HG03135 (cell line): ENCODE measurements around the gene RFX8.
"Not testable (repeated sequence)": the region's sequence is repeated elsewhere in the genome, so short reads cannot be mapped to it uniquely, and the experiment has no call there.

Experiments used
- ATAC-seq: cut with Tn5 transposase; IDR thresholded peaks from one replicate; pipeline ENCODE4 v1.9.1; 2021; ENCODE audit warnings: mild to moderate bottlenecking, moderate library complexity; ENCODE audit not compliant: unreplicated experiment

Gene RFX8

DNA sequence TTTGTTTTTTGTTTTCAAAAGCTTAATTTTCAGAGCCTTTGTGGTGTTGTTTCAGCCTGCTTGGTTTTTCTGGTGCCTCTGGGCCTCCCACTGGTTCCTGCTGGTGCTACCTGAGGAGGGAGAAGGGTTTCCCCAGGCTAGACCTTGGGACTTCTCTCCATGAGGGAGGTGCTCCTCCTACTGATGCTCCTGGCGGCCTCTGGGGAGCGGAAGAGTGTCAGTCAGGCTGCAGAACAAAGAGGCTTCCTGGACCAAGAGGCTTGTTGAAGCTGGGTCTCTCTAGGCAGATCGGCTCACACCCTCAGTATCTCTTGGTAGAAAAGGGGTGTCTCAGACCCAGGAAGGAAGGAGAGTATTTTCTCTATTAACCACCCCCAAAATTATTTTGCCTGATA, 32.2 kb downstream of the RFX8 start:
- ATAC-seq = no peak

DNA sequence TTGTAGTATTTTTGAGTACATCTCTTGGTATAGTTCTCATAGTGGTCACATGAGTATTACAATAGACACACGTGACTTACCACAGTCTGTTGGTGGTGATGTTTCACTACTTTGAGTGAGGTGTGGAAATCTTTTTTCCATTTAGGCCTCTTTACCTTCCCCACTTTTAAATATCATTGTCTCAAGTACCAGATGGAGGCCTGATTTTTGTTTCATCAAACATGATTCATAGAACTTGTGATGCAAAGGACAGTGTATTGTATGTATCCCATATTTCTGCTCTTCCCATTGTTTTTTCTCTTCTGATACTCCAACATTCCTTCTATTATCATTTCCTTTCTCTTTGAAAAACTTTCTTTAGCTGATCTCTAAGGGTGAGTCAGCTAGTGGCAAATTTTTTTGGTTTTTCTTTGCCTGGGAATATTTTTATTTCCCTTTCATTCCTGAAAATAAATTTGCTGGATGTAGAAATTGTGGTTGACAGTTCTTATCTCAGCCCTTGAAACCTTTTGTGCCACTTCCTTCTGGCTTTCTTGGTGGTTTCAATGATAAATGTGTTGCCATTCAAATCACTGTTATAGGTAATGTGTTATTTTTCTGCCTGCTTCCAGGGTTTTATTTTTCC, 32.8 kb downstream of the RFX8 start:
- no peak for ATAC-seq

DNA sequence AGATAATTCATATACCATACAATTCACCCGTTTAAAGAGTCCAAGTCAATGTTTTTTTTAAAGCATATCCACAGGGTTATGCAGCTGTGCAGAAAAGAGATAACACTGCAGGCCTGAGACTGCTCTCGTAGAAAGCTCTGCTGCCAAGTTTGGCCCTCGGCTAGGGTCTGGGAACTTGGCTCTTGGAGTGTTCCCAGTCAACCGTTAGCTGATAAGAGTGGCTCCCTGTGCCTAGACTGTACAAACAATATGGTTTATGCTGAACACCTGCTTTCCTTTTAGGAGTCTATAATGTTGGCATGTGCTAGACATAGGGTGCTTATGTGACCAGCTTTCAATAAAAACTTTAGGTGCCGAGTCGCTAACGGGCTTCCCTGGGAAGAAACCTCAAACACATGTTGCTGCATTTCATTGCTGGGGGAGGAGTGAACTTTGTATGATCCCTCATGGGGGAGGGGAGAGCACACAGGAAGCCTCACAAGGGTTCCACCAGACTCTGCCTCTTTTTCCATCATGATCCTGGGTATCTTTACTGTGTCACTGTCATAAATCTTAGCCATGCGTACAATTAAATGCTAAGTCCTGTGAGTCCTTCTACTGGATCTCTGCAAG, 34.7 kb downstream of the RFX8 start:
- ATAC-seq = no peak

DNA sequence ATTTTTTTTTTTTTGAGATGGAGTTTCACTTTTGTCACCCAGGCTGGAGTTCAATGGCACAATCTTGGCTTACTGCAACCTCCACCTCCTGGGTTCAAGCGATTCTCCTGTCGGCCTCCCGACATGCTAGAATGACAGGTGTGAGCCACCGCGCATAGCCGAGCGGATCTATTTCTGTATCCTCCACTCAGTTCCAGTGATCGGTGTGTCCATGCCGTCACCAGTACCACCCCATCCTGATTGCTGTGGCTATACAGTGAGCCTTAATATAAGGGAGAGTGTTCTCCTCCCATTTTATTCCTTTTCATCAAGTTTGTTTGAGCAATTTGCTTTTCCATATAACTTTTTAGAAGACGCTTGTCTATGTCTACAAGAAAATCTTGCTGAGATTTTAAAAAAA, 35.2 kb downstream of the RFX8 start:
- ATAC-seq = no peak

DNA sequence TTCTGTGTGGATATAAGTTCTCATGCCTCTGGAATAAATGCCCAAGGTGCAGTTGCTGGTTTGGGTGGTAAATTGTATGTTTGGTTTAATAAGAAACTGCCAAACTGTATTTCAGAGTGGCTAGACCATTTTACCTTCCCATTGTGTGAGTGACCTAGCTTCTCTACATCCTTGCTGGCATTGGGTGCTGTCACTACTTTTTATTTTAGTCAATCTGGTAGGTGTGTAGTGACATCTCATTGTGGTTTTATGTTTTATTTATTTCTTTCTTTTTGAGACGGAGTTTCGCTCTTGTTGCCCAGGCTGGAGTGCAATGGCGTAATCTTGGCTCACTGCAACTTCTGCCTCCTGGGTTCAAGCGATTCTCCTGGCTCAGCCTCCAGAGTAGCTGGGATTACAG, 36.4 kb downstream of the RFX8 start:
- not testable (repeated sequence) for ATAC-seq

DNA sequence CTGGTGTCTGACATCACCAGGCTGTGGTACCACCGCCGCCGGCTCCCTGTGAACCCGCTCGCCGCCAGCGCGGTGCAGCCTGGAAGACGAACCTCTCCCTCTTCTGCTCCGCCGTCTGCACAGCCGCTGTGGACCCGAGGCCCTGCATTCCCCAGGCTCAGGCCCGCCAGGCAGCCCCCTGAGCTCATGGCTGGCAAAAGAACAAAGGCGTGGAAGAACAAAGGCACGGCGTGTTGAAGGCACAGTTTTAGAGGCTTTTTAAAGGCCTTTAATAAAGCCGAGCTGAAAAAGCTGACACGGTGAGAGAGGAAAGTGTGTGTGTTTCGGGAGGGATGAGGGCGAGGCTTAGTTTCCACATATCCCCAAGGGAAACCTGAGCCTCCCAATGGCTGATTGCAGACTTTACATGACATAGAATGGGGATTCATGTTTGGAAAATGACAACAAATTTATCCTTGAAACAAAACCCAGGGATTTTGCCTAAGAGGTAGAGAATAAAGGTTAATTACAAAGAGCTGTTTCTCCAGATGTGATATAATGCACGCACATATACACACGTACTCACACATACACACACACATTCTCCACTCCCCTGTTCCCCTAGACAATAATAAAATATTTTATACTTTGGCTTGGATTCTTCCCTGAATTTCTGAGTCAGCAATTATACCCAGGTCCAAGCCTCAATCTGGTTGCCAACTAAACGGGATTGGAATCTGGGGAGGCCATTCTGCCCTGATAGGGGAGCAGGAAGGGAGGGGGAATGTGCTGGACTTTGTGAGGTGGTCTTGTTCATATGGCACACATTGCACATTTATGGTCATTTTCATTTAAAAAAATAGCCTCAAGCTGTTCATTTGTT, 39.7 kb downstream of the RFX8 start:
- ATAC-seq = no peak

DNA sequence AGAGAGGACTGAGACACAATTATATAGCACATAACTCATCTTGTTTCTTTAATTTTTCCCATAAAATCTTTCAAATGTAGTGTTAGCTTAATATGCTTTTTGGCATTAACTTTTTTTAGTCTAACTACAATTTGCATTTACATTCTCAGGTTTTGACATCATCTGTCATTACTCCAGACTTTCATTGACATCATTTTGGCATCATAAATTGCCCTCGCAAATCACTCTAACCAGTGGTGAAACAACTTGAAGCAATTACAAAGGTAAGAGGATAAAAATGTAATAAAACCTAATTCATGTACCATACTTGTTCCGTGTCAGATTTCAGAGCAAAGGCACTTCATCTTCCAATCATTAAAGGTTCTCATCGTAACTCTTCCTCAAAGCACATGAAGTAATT, 41.4 kb downstream of the RFX8 start:
- ATAC-seq = no peak

DNA sequence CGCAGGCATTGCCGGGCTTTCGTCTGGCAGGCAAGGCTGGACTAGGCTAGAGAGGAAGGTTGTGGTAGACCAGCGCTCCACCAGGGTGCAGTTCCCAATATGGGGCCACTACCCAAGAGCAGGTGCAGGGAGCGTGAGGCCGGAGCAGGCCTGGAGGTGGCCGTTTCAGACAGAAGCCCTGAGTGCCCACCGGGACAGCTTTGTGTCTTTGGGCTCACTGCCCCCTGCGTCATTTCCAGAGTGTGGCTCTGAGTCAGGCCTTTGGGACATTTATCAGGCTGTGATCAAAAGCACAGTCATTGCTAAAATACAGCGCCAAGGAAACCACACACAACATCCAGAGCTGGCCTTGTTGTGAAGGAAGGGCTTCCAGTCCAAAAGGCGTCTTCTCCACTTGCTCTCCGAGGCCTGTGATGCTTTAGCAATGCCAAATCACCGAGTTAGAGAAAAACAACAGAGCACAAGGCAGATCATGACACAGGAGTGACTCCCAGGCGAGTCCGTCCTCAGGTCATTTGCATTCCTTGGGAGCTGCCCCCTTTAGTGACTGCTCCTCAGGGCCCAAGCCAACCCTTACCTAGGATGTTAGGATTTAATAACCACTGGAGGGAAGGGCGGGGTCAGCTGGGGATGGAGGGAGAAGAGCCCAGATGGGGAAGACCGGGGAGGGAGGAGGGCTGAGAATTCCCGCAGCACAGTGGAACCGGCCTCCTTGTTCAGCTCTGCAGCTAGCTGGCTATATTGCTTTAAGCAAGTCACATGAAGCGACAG, 42.3 kb downstream of the RFX8 start:
- ATAC-seq = no peak

DNA sequence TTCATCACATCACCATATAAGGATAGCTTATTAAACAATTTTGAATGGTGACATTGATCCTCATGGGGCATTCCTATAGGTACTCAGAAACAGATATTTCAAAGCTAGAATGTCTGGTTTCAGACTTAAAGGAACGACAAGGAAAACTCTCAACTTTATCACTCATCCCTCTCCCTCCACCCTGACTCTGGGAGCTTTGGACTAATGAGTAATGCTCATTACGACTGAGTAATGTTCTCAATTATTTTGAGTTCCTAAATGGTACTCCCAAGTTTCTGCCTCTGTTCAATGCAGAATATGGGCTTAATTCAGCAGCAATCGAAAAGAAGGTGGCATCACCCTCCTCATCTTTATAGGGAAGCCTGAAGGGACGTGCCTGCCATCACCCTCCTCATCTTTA, 43.4 kb downstream of the RFX8 start:
- no peak for ATAC-seq

DNA sequence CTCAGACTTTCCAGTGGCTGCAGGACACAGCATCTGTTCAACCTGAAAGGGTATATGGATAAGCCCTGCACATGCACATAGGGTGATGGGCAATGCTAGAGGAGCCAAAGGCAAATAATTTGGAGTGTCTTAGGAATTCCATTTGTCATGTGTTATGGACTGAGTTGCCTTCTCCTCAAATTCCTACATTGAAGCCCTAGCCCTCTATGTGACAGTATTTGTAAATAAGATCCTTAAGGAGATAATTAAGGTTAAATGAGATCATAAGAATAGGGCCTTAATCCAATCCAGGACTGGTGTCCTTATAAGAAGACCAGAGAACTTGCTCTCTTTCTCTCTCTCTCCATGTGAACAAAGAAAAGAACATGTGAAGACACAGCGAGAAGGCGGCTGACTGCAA, 44.8 kb downstream of the RFX8 start:
- ATAC-seq = no peak

DNA sequence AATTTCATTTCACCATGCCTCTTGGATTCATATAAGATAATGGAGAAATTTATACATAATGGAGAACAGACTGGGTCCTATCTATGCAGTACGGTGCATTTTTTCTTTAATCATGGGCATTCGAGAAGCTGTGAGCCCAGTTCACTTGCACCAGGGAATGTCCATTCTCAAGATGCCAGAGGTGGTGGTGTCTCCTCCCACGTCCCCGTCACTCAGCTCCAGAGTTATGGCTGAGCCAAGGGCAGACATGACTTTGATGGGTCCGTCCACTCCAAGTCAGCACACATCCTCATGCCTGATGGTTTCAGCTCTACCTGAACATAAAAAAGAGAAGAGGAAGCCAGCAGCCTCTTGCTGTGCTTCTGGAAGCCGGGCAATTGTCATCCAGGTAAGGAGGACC, 45.5 kb downstream of the RFX8 start:
- no peak for ATAC-seq

DNA sequence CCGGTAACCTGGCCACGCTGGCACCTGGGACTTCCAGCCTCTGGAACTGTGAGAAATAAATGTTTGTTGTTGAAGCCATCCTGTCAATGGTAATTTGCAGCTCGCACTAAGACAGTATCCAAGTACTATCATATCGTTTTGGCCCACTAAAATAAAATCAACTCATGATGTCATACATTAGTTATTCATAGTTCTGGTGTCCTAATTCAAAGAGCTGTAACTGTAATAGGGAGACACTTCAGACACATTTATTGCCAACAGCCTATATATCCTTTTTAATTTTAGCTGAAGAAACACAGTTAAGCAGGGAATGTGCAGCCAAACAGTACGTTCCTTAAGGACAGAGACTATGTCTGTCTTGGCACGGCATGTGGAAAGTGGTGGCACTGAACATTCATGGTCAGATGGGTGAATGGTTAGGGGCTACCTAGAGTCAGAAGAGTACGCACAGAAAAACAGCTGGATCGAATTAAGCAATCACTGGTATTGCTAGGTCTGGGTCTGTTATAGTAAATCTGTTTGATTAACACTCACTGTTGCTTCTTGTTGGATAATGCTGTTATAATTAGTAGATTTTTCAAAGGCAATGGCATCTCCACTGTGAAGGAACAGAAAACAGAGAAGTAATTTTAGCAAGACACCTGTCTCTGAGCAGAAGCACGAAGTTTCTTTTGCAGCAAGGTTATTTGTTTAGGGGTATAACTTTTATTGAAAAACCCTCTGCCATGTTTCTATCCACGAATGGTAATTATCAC, 46.3 kb downstream of the RFX8 start:
- no peak for ATAC-seq

DNA sequence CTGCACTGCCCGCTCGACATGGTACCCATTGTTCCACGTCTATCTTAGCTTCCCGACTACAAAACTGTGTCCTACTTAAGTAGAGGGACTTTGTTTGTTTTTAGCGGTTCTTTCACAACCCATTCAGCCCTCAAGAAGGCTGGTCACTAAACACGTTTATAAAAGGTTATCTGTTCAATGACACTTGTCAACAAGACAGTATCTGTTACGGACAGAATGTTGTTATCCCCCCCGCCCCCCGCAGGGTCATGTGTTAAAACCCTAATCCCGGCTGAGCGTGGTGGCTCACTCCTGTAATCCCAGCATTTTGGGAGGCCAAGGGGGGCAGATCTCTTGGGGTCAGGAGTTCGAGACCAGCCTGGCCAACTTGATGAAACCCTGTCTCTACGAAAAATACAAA, 47.2 kb downstream of the RFX8 start:
- no peak for ATAC-seq

DNA sequence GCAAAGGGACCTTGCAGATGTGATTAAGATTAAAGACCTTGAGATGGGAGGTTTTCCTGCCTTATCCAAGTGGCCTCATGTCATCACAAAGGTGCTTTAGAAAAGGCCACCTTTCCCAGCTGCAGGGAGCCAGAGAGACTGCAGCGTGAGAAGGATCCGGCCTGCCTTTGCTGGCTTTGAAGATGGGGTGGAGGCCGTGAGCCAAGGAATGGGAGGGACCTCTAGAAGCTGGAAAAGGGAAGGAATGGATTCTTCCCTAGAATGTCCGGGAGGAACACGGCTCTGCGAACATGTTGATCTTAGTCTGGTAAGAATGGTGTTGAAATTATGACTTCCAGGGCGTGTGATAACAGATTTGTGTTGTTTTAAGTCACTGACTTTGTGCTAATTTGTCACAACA, 47.7 kb downstream of the RFX8 start:
- no peak for ATAC-seq

DNA sequence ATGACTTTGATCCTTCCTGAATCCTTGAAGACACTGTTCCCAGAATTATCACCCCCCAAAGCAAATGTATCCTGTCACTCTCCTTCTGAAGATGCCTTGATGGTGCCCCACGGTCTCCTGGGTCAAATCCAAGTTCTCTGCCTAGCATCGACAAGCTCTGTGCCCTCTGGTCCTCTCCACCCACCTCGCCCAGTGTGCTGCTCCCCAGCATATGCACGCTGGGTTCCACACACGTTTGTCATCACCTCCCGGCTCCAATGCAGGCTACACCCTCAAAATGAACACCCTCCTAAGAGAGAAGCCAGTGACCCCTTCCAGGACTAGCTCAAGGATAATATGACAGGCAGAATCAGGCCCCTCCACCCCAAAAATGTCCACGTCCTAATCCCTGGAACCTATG, 48.1 kb downstream of the RFX8 start:
- ATAC-seq = no peak

DNA sequence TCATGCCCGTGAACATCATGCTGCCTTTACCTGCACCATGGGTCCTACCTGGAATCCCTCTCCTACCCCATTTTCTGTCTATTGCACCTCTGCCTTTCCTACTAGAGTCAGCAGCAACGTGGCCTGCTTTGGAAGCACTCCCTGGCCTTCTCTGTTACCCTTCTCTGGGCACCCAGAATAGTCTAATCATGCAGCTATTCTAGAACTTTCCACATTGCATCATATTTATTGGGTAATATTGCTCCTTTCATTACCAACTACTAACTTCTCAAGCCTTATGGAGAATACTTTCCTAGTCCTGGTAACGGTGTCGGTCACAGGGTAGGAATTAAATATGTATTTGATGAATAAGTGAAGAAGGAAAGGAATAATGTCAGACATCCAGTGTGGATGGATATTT, 54.3 kb downstream of the RFX8 start:
- ATAC-seq = no peak

DNA sequence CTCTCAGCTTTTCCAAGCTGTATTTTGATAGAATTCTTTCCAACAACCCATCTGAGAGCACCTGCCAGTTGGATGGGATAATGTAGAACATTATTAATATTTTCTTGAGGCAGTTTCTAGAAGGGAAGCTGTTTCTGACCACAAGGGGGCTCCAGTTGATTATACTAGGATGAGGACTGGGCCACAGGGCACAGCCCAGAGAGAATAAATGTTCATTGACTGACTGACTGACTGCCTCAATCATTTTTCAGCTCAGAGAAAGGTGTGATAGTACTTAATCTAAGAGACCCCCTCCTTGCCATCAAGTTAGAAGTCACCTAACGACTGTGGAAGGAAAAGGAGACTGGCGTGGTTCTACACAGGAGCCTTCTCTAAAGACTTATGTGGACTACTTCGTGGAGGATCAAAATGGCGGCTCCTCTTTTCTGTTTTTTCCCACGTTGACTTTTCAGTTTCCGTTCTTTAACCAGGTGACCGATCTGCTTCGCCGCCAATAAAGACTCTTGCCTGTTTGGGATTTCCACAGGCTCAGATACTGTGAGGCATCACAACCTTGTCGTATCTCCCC, 55.7 kb downstream of the RFX8 start:
- no peak for ATAC-seq

DNA sequence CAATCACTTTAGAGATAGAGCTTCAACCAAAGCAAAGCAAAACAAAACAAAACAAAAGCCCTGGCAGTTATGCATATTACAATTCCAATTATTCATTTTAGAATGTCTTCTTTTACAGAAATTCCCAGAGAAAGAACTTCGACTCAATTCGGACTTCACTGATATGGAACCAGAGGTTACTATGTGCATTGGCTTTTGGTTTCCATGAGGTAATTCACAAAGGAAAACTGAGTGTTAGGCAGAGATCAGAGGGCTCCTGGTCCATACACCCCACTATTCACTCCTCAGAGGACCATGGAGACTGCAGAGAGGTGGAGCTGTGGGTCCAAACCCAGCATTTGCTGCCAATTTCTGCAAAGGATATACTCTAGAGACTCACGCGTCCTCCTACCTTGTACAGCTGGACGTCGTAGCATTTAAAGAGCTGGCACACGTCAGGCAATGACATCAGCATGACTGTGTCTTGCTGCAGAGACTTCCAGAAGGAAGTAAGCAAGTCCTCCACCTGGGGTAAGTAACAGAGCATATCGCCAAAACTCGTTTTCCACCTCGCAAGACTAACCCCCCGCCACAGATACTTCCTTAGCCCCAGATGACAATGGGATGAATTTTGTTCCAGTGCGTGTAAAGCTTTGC, 56.3 kb downstream of the RFX8 start:
- ATAC-seq = no peak

DNA sequence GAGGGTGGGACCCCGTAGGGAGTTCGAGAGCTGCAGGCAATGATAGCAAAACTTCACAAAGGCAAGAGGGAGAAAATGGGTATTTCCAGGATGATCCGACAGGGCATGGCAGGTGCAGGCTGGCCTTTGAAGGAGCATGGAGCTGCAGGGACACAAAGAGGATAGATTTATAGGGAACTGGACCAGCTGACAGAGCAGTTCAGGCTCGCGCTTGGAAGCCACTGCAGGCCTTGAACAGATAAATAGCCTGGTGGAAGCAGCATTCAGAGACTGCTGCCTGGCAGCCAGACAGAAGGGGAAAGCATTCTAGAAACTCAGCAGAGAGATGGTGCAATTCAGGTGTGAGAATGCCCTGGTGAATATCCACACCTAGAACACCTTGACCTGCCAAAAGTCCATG, 58.3 kb downstream of the RFX8 start:
- no peak for ATAC-seq

DNA sequence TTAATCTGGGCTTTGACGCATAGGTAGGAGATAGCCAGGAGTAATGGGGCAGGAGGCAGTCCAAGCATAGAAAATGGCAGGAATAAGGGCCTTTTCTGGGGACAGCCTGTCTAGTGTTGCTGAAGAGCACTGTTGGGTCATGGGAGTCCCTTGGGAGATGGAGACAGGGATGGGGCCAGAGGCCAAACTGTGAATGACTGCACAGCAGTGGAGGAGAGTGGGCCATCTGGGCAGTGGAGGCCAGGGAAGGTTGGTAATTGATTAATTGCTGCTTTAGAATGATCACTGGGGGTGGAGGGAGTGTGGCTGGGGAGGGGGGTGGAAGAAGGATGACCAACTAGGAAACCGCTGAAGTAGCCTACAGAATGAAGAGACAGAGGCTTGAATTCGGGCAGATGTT, 59.0 kb downstream of the RFX8 start:
- no peak for ATAC-seq
